ENCODE results near the gene NIN. TPM values are rescaled to one million over a fixed set of nuclear protein-coding genes. Genes with fewer than 3 reads are reported as not detected.
A peak's percentile ranks its signal among the peaks of the same experiment; 100 is the strongest.

NIN gene
- total and polyA plus RNA-seq, 4 donors, result 17.9 to 46.9 (median 33.1) TPM

DNA sequence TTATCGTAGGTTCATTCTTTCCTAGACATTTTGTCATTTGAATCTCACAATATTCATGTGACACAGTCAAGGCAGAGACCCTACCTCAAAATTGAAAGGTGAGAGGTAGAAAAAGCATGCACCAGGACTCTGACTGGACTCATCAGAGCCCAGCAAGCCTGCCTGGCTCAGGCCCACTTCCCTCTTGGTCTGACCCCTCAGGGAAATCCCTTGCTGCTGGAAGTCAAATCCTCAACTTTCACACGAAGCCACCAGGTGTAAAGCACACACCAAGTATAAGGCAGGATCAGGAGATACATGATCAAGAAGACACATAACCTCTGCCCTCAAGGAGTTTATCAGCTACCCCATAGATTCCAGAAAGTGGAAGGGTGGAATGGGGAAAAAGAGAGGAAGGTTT is 18.8 kb downstream of the NIN start:
- Histone ChIP-seq H3K27ac (ENCODE audit: low read depth, low read length) (no peak overlapping the region), H3K4me1 (ENCODE audit: control insufficient read depth, insufficient read depth, low read length) (no peaks in the 10 kb centered on the region), H3K27me3 (ENCODE audit: control insufficient read depth, insufficient read depth, low read length) (no peaks in the 10 kb centered on the region), H3K36me3 (ENCODE audit: control insufficient read depth, insufficient read depth, low read length) (no peaks in the 10 kb centered on the region), H3K4me3 (ENCODE audit: low read depth, low read length) (no peak overlapping the region), H3K9me3 (ENCODE audit: control insufficient read depth, insufficient read depth, low read length) (no peaks in the 10 kb centered on the region)
- no CpG with 5 or more reads among the region's 2 CpGs for WGBS (ENCODE audit: insufficient coverage)
- no peak for DNase-seq (ENCODE audit: low read depth in 4 of 6, low spot score in 6 of 6)

DNA sequence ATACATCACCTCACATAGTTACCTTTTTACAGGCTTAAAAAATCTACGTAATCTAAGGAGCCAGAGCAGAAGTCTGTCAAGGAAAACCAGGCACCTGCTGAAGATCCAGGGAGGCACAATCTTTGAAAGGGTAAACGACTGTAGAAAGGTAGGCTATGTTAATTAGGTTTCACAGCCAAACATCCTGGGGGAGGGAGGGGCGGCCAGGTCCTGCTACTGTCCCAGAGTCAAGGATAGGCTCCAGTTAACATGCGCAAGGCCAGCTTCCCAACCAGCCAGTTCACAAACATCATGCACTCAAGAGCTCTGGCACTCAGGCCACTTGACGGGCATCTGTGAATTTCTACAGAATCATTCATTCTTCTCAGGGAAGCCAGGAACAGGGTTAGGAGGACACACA is 22.9 kb downstream of the NIN start:
- 80% methylated on average over 2 of the region's 5 CpGs for WGBS (ENCODE audit: insufficient coverage)
- Histone ChIP-seq H3K27ac (ENCODE audit: low read depth, low read length) (no peak overlapping the region), H3K4me3 (ENCODE audit: low read depth, low read length) (no peak overlapping the region), H3K9me3 (ENCODE audit: control insufficient read depth, insufficient read depth, low read length) (no peaks in the 10 kb centered on the region), H3K4me1 (ENCODE audit: control insufficient read depth, insufficient read depth, low read length) (no peaks in the 10 kb centered on the region), H3K27me3 (ENCODE audit: control insufficient read depth, insufficient read depth, low read length) (no peaks in the 10 kb centered on the region), H3K36me3 (ENCODE audit: control insufficient read depth, insufficient read depth, low read length) (no peaks in the 10 kb centered on the region)
- no peak for DNase-seq (ENCODE audit: low read depth in 4 of 6, low spot score in 6 of 6)

DNA sequence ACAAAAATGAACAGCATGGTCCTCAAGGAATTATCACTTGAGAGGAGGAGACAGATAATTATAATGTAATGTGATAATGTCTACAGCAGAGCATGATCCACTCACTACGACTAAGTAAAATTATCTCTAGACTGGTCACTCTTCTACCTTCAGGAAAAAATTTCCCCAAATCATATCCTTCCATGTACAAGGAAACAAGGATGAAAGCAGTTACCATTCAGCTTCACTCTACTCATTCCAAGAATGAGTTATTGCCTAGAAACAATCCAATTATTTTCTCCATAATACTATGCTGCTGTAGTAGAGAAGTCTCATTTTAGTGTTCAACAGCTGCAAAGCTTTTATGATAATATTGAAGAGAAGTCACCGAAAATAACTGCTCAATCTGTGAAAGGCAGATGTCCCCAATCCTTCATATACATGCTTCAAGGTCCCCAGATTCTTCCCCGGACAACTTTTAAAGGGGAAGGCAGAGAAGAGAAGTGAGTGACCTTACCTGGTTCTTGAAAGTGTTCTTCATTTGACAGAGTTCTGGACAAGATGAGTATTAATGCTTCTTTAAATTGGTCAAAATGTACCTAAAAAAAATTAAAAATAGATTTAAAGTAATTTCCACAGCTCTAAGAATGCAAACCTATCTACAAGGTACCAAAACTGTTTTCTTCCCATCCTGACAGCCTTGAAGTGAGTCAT is 24.6 kb downstream of the NIN start:
- Histone ChIP-seq H3K4me1 (ENCODE audit: control insufficient read depth, insufficient read depth, low read length) (no peaks in the 10 kb centered on the region), H3K27ac (ENCODE audit: low read depth, low read length) (no peak overlapping the region), H3K36me3 (ENCODE audit: control insufficient read depth, insufficient read depth, low read length) (no peaks in the 10 kb centered on the region), H3K9me3 (ENCODE audit: control insufficient read depth, insufficient read depth, low read length) (no peaks in the 10 kb centered on the region), H3K27me3 (ENCODE audit: control insufficient read depth, insufficient read depth, low read length) (no peaks in the 10 kb centered on the region), H3K4me3 (ENCODE audit: low read depth, low read length) (no peak overlapping the region)
- WGBS (ENCODE audit: insufficient coverage), result no CpG with 5 or more reads among the region's 3 CpGs
- DNase-seq (ENCODE audit: low read depth in 4 of 6, low spot score in 6 of 6), result no peak

DNA sequence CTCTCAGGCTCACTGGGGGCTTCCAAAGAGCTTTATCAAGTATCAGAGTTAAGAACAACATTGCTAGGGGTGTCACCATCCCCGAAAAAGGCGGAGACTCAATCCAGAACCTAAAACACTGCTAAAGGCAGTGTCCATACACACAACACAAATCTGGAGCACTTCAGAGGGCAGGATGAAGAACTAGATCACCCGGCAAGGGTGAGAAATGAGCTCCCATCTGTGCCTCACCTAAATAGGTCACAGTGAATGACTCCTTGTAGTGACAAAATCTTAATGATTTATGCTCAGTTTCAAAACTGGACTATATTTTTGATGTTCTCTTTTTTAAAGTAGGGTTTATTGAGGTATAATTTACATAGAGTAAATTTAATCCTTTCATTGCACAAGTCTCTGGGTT is 25.6 kb downstream of the NIN start:
- Histone ChIP-seq H3K36me3 (ENCODE audit: control insufficient read depth, insufficient read depth, low read length) (no peaks in the 10 kb centered on the region), H3K27me3 (ENCODE audit: control insufficient read depth, insufficient read depth, low read length) (no peaks in the 10 kb centered on the region), H3K9me3 (ENCODE audit: control insufficient read depth, insufficient read depth, low read length) (no peaks in the 10 kb centered on the region), H3K4me1 (ENCODE audit: control insufficient read depth, insufficient read depth, low read length) (no peaks in the 10 kb centered on the region), H3K27ac (ENCODE audit: low read depth, low read length) (no peak overlapping the region), H3K4me3 (ENCODE audit: low read depth, low read length) (no peak overlapping the region)
- no peak for DNase-seq (ENCODE audit: low read depth in 4 of 6, low spot score in 6 of 6)
- WGBS (ENCODE audit: insufficient coverage), result no CpG with 5 or more reads among the region's 3 CpGs

DNA sequence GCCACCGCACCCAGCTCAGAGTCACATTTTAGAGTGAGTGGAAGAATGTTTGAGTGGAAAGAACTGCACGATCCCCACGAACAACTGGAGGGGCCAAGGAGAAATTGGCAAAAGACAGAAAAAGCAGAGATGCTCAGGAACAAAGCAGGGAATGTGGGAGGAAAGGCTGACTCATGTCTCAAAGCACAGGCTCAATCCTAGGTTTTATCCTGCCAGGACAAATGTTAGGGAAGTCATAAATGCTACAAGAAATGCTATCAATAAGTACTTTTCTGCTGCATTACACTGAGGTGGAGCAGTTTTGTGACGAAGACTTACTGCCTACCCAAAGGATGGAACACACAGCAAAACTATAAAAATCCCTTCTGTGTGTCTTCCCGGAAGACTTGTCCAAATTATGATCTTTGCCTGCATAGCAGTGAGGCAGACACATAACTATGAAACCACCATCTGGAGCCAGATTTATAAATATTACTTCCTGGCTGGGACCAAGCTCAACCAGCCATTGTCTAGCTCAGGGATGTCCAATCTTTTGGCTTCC is 26.7 kb downstream of the NIN start:
- no peaks in the 10 kb centered on the region for H3K4me1 ChIP-seq (ENCODE audit: control insufficient read depth, insufficient read depth, low read length)
- no peaks in the 10 kb centered on the region for H3K27me3 ChIP-seq (ENCODE audit: control insufficient read depth, insufficient read depth, low read length)
- H3K36me3 ChIP-seq (ENCODE audit: control insufficient read depth, insufficient read depth, low read length), result peaks cover under 1% of the 10 kb centered on the region
- no peak overlapping the region for H3K27ac ChIP-seq (ENCODE audit: low read depth, low read length)
- no peaks in the 10 kb centered on the region for H3K9me3 ChIP-seq (ENCODE audit: control insufficient read depth, insufficient read depth, low read length)
- DNase-seq (ENCODE audit: low read depth in 4 of 6, low spot score in 6 of 6), result no peak
- WGBS (ENCODE audit: insufficient coverage), result 94% methylated on average over 4 of the region's 5 CpGs
- H3K4me3 ChIP-seq (ENCODE audit: low read depth, low read length), result no peak overlapping the region

DNA sequence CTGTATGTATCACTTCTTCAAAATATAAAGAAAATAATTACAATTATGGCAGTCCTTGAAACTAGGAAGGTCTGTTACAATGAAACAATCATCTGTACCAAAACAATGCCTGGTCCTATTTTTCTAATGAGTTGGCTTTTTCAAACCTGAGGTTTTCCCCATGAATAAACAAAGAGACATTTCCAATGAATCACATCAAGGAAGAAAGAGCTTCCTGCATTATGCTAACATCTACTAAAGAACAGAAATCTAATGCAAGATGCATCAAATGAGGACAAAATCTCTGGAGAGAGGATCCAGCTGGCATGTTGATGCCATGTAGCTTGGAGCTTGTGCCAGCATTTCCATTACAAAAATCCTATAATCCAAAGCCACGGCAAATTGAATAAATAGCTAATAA is 29.3 kb downstream of the NIN start:
- no peak overlapping the region for H3K27ac ChIP-seq (ENCODE audit: low read depth, low read length)
- H3K27me3 ChIP-seq (ENCODE audit: control insufficient read depth, insufficient read depth, low read length), result no peaks in the 10 kb centered on the region
- H3K9me3 ChIP-seq (ENCODE audit: control insufficient read depth, insufficient read depth, low read length), result no peaks in the 10 kb centered on the region
- peaks cover 4% of the 10 kb centered on the region for H3K36me3 ChIP-seq (ENCODE audit: control insufficient read depth, insufficient read depth, low read length)
- H3K4me3 ChIP-seq (ENCODE audit: low read depth, low read length), result no peak overlapping the region
- no CpG with 5 or more reads among the region's 1 CpG for WGBS (ENCODE audit: insufficient coverage)
- DNase-seq (ENCODE audit: low read depth in 4 of 6, low spot score in 6 of 6), result peak in 1 of 6 donors; percentile 48
- peaks cover 3% of the 10 kb centered on the region for H3K4me1 ChIP-seq (ENCODE audit: control insufficient read depth, insufficient read depth, low read length)

DNA sequence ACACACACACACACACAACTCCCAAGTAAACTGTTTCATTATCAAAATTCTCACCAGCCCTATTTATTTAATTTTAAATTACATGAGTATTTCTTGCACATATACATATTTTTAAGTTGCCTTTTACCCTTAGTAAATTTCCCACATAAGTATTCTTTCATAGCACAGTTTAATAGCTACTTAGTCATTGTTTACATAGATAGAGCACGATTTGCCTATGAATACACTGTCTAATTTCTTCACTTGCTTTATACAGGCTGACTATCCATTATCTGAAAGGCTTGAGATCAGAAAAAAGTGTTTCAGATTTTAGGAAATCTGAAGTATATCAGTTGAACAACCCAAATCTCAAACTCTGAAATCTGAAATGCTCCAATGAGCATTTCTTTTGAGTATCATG is 30.9 kb downstream of the NIN start:
- Histone ChIP-seq H3K27ac (ENCODE audit: low read depth, low read length) (no peak overlapping the region), H3K4me3 (ENCODE audit: low read depth, low read length) (no peak overlapping the region), H3K4me1 (ENCODE audit: control insufficient read depth, insufficient read depth, low read length) (peaks cover 3% of the 10 kb centered on the region), H3K36me3 (ENCODE audit: control insufficient read depth, insufficient read depth, low read length) (peaks cover 4% of the 10 kb centered on the region), H3K27me3 (ENCODE audit: control insufficient read depth, insufficient read depth, low read length) (no peaks in the 10 kb centered on the region), H3K9me3 (ENCODE audit: control insufficient read depth, insufficient read depth, low read length) (no peaks in the 10 kb centered on the region)
- WGBS (ENCODE audit: insufficient coverage), result no CpG with 5 or more reads among the region's 1 CpG
- no peak for DNase-seq (ENCODE audit: low read depth in 4 of 6, low spot score in 6 of 6)

DNA sequence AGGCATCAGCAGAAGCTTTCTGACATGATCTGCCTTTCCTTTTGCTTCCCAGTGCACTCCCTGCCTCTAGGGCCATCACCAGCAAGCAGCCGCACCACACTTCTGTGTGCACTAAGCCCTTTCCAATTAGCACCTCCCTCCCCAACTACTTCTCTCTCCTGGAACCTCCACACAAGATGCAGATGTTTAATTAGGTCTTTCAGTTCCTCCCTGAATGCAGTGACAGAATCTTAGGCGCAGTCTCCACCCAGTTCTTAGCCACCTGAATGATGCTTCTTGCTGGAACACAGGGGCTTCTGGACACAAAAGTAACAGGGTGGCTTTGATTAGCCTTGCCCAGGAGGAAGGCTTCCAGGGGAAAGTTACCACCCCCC is 32.9 kb downstream of the NIN start:
- Histone ChIP-seq H3K27ac (ENCODE audit: low read depth, low read length) (no peak overlapping the region), H3K4me1 (ENCODE audit: control insufficient read depth, insufficient read depth, low read length) (peaks cover 3% of the 10 kb centered on the region), H3K9me3 (ENCODE audit: control insufficient read depth, insufficient read depth, low read length) (no peaks in the 10 kb centered on the region), H3K27me3 (ENCODE audit: control insufficient read depth, insufficient read depth, low read length) (no peaks in the 10 kb centered on the region), H3K36me3 (ENCODE audit: control insufficient read depth, insufficient read depth, low read length) (peaks cover 4% of the 10 kb centered on the region), H3K4me3 (ENCODE audit: low read depth, low read length) (no peak overlapping the region)
- DNase-seq (ENCODE audit: low read depth in 4 of 6, low spot score in 6 of 6), result no peak
- 96% methylated on average over 2 of the region's 2 CpGs for WGBS (ENCODE audit: insufficient coverage)

DNA sequence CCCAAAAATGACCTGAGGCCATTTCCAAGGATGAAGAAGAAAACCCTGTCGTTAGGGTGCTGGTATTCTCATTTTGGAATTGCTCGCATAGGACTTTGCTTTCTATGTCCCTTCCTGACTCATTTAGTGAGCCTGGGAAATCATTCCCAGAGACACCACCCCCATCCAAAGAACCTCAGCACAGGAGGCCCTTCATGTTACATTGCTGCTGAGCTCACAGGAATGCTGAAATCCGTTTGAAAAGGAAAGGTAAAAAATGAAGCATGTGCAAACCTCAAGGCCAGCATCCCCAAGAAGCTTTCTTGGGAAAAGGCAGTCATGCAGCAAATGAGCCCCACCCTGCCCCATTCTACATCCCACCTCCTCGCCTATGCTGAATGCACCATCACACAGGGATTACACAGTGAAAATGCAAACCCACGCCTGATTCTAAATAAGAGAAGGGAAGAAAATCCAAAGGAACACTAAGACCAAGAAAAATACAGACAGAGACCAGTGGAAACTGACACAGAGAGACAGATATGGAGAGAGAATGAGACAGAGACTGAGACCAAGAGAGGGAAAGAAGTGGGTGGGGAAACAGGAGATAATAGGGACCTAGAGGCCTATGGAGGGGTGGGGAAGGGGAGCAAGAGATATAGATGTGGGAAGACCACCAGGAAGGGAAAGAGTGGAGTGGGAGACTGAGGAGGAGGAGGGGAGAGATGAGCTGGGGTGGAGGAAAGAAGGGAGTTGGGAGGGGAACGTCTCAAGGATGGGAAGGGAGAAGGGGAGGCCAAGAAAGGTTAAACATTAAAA is 33.5 kb downstream of the NIN start:
- peaks cover 7% of the 10 kb centered on the region for H3K36me3 ChIP-seq (ENCODE audit: control insufficient read depth, insufficient read depth, low read length)
- no peak for DNase-seq (ENCODE audit: low read depth in 4 of 6, low spot score in 6 of 6)
- no peak overlapping the region for H3K27ac ChIP-seq (ENCODE audit: low read depth, low read length)
- peaks cover 7% of the 10 kb centered on the region for H3K4me1 ChIP-seq (ENCODE audit: control insufficient read depth, insufficient read depth, low read length)
- no CpG with 5 or more reads among the region's 6 CpGs for WGBS (ENCODE audit: insufficient coverage)
- no peaks in the 10 kb centered on the region for H3K27me3 ChIP-seq (ENCODE audit: control insufficient read depth, insufficient read depth, low read length)
- H3K4me3 ChIP-seq (ENCODE audit: low read depth, low read length), result no peak overlapping the region
- H3K9me3 ChIP-seq (ENCODE audit: control insufficient read depth, insufficient read depth, low read length), result no peaks in the 10 kb centered on the region

DNA sequence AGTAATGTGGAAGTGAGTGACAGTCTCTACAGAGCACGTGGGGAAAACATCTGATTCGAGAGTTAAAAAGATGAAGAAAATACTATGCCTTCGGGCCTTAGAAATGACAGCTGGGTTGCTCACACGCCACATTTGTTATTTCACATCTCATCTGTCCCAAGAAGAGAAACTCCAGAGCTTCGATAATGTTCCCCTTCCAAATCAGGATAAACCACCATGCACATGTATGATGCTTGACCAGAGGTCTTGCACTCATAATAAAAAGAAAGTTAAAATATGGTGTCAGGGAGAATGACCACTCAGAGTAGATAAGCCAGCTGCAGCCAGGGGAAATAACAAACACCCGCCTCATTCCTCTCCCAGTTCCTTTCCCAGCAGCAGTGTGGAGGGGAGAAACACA is 34.6 kb downstream of the NIN start:
- no peak for DNase-seq (ENCODE audit: low read depth in 4 of 6, low spot score in 6 of 6)
- no peaks in the 10 kb centered on the region for H3K27me3 ChIP-seq (ENCODE audit: control insufficient read depth, insufficient read depth, low read length)
- H3K27ac ChIP-seq (ENCODE audit: low read depth, low read length), result no peak overlapping the region
- peaks cover 13% of the 10 kb centered on the region for H3K4me1 ChIP-seq (ENCODE audit: control insufficient read depth, insufficient read depth, low read length)
- 83% methylated on average over 1 of the region's 6 CpGs for WGBS (ENCODE audit: insufficient coverage)
- peaks cover 7% of the 10 kb centered on the region for H3K36me3 ChIP-seq (ENCODE audit: control insufficient read depth, insufficient read depth, low read length)
- no peak overlapping the region for H3K4me3 ChIP-seq (ENCODE audit: low read depth, low read length)
- no peaks in the 10 kb centered on the region for H3K9me3 ChIP-seq (ENCODE audit: control insufficient read depth, insufficient read depth, low read length)
